Inflammatory macrophage treated with lipopolysaccharide for 1 hour (primary cell): Measurements from ENCODE around the gene RALGPS1.

Experiments
- DNase-seq, 2 donors: peaks; one replicate each; pipeline ENCODE4 v3.0.0-alpha.2; 2020 to 2022

RALGPS1 gene

GRCh38 chr9:127083138-127083980 is 168.8 kb downstream of the RALGPS1 start:
- no peak for DNase-seq

GRCh38 chr9:127084076-127085039 is 169.8 kb downstream of the RALGPS1 start:
- no peak for DNase-seq

GRCh38 chr9:127085186-127085585 is 170.6 kb downstream of the RALGPS1 start:
- DNase-seq: no peak

GRCh38 chr9:127086771-127087170 is 172.2 kb downstream of the RALGPS1 start:
- no peak for DNase-seq

GRCh38 chr9:127087411-127087810 is 172.8 kb downstream of the RALGPS1 start:
- DNase-seq: no peak

- no peak for DNase-seq
These were observed 173.3 kb downstream of the RALGPS1 start for GRCh38 chr9:127087836-127088235.

GRCh38 chr9:127088724-127089615 is 174.4 kb downstream of the RALGPS1 start:
- DNase-seq: no peak

GRCh38 chr9:127089631-127090081 is 175.1 kb downstream of the RALGPS1 start:
- no peak for DNase-seq

GRCh38 chr9:127090341-127090985 is 175.9 kb downstream of the RALGPS1 start:
- no peak for DNase-seq

- no peak for DNase-seq
These were observed 176.9 kb downstream of the RALGPS1 start for GRCh38 chr9:127091526-127091925.

- DNase-seq: no peak
These were observed 177.5 kb downstream of the RALGPS1 start for GRCh38 chr9:127092041-127092608.

GRCh38 chr9:127093319-127094020 is 178.9 kb downstream of the RALGPS1 start:
- no peak for DNase-seq

- no peak for DNase-seq
These were observed 180.8 kb downstream of the RALGPS1 start for GRCh38 chr9:127095411-127095810.

- DNase-seq: no peak
These were observed 181.6 kb downstream of the RALGPS1 start for GRCh38 chr9:127096208-127096607.

- no peak for DNase-seq
These were observed 183.1 kb downstream of the RALGPS1 start for GRCh38 chr9:127097683-127098082.

- no peak for DNase-seq
These were observed 184.5 kb downstream of the RALGPS1 start for GRCh38 chr9:127098916-127099553.

GRCh38 chr9:127099664-127100063 is 185.1 kb downstream of the RALGPS1 start:
- DNase-seq: no peak

GRCh38 chr9:127102176-127102575 is 187.6 kb downstream of the RALGPS1 start:
- DNase-seq: no peak

- no peak for DNase-seq
These were observed 188.2 kb downstream of the RALGPS1 start for GRCh38 chr9:127102788-127103187.

GRCh38 chr9:127104581-127105311 is 190.2 kb downstream of the RALGPS1 start:
- no peak for DNase-seq
